ENCODE data around the gene CAMK1.

DNA sequence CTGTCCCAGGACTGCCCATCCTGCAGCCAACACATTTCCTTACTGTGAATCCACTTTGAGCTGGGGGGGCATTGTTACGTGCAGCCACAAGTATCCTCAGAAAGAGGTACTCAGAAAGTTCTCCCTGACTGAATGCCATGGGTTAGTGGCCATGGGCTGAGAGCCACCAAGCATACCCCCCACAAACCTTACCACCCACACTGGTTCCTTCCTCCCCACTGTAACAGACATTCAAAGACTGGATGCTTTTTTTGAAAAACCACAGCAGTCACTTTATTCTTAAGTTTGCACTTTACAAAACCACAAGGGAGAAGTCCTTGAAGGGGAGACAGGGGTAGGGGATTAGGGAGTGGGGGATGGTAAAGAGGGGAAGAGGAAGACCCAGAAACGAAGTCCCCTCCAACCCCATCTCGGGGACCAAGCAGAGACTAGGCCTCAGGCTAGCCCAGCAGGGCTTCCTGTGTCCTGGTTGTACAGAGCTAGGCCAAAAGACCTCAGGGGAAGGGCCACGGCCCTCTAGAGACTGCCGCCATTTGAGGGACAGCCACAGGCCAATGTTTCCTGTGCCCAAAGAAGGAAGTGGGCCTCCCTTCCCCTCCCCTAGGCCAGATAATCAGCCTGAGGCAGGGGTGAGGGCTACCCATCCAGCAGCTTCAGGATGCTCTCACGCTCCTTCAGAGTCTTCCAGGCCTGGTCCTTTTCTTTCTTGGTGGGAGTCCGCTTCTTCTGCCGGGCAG, 10.1 kb upstream of the CAMK1 start:
- TF ChIP-seq CTCF (optimal IDR thresholded peaks at IDR 0.05 in 1 of 3, IDR thresholded peaks at IDR 0.05 in 1 of 3, conservative IDR thresholded peaks at IDR 0.05 in 1 of 3; ENCODE audit: extremely low read depth in 1 of 3, insufficient read depth in 2 of 3, low read length in 3 of 3) (no peak), EZH2 (IDR thresholded peaks at IDR 0.05; ENCODE audit: low read length) (no peak)
